Activated T-cell treated with anti-CD3 and anti-CD28 coated beads, Interleukin-2, amount 50 U/mL, for 72 hours (primary cell): ENCODE data around the gene SLX4IP. TPM values are rescaled to one million over a fixed set of nuclear protein-coding genes. Genes with fewer than 3 reads are reported as not detected.
A peak's percentile ranks its signal among the peaks of the same experiment; 100 is the strongest.
"Not testable (repeated sequence)": the region's sequence is repeated elsewhere in the genome, so short reads cannot be mapped to it uniquely, and the experiment has no call there.

Experiments
- ATAC-seq, 2 donors: fragments of 150-1000 bp; cut with Tn5 transposase; replicated peaks in 1 of 2; 2 replicates each; pipeline ENCODE4 v1.10.0; 2021; ENCODE audit warnings: moderate library complexity in 2 of 2, mild to moderate bottlenecking in 1 of 2
- DNase-seq, 2 donors: peaks; one replicate each; pipeline ENCODE4 v3.0.0; 2021 to 2022; ENCODE audit warnings: mixed read lengths in 1 of 2
- H3K27ac Mint-ChIP-seq: one replicate; pipeline ENCODE4 v1.8.0; 2022; ENCODE audit warnings: mild to moderate bottlenecking, moderate library complexity, mixed read lengths
- H3K27me3 Mint-ChIP-seq: one replicate; pipeline ENCODE4 v1.8.0; 2022; ENCODE audit warnings: low read depth, mixed read lengths
- H3K36me3 Mint-ChIP-seq, 2 donors: one replicate each; pipeline ENCODE4 v1.8.0; 2022; ENCODE audit warnings: mixed read lengths in 2 of 2, mild to moderate bottlenecking in 1 of 2; ENCODE audit not compliant: insufficient read depth in 2 of 2
- H3K4me1 Mint-ChIP-seq: one replicate; pipeline ENCODE4 v1.8.0; 2022; ENCODE audit warnings: low read depth, mixed read lengths
- H3K4me3 Mint-ChIP-seq, 2 donors: one replicate each; pipeline ENCODE4 v1.8.0; 2022; ENCODE audit warnings: mild to moderate bottlenecking in 2 of 2, mixed read lengths in 2 of 2, moderate library complexity in 2 of 2
- H3K9me3 Mint-ChIP-seq, 2 donors: one replicate each; pipeline ENCODE4 v1.8.0; 2022; ENCODE audit warnings: mixed read lengths in 2 of 2
- total RNA-seq, 2 donors: library from RNA; stranded (reverse); gene quantifications; one replicate each; pipeline ENCODE4 v1.2.3, GENCODE V29; 2022

SLX4IP gene
- total RNA-seq, result 10 to 100 TPM in 1 of 2 donors, 1 to 10 TPM in 1; 7.3 to 10.9 TPM

GRCh38 chr20:10434832-10435812 lies at the start of gene SLX4IP:
TSS of gene SLX4IP (plus strand) at chr20:10435305. CDS start at chr20:10458205, 22,900 bp downstream.
- Mint-ChIP-seq H3K36me3 (no peaks in the 10 kb centered on the region), H3K27me3 (no peaks in the 10 kb centered on the region), H3K9me3 (no peaks in the 10 kb centered on the region), H3K27ac (peak within 1 kb of the TSS; percentile 82), H3K4me3 (peak within 1 kb of the TSS; percentile 81 to 91), H3K4me1 (peaks cover 53% of the 10 kb centered on the region)
- peak; percentile 58 to 61 for ATAC-seq
- peak; percentile 79 for DNase-seq

GRCh38 chr20:10385850-10386544 lies 49.1 kb upstream of the SLX4IP start:
- Mint-ChIP-seq H3K4me3 (no peak overlapping the region), H3K9me3 (no peaks in the 10 kb centered on the region), H3K36me3 (no peaks in the 10 kb centered on the region), H3K27me3 (peaks cover 6% of the 10 kb centered on the region), H3K4me1 (no peaks in the 10 kb centered on the region), H3K27ac (no peak overlapping the region)
- DNase-seq (no peak), ATAC-seq (peak in 1 of 2 donors; percentile 55)

GRCh38 chr20:10387686-10388085 lies 47.4 kb upstream of the SLX4IP start:
- peaks cover 6% of the 10 kb centered on the region for H3K27me3 Mint-ChIP-seq
- DNase-seq (no peak), ATAC-seq (no peak)
- H3K4me3 Mint-ChIP-seq, result no peak overlapping the region
- H3K4me1 Mint-ChIP-seq, result no peaks in the 10 kb centered on the region
- H3K36me3 Mint-ChIP-seq, result no peaks in the 10 kb centered on the region
- no peak overlapping the region for H3K27ac Mint-ChIP-seq
- no peaks in the 10 kb centered on the region for H3K9me3 Mint-ChIP-seq

- Mint-ChIP-seq H3K36me3 (no peaks in the 10 kb centered on the region), H3K9me3 (no peaks in the 10 kb centered on the region), H3K4me3 (no peak overlapping the region), H3K4me1 (no peaks in the 10 kb centered on the region), H3K27me3 (no peaks in the 10 kb centered on the region), H3K27ac (no peak overlapping the region)
- ATAC-seq (no peak), DNase-seq (no peak)
Observed at GRCh38 chr20:10388597-10388996, 46.5 kb upstream of the SLX4IP start.

GRCh38 chr20:10390709-10391108 lies 44.4 kb upstream of the SLX4IP start:
- Mint-ChIP-seq H3K27ac (no peak overlapping the region), H3K9me3 (no peaks in the 10 kb centered on the region), H3K4me3 (no peak overlapping the region), H3K36me3 (no peaks in the 10 kb centered on the region), H3K4me1 (no peaks in the 10 kb centered on the region), H3K27me3 (no peaks in the 10 kb centered on the region)
- DNase-seq, result no peak
- ATAC-seq, result peak in 1 of 2 donors; percentile 76

GRCh38 chr20:10394752-10395151 lies 40.4 kb upstream of the SLX4IP start:
- not testable (repeated sequence) for H3K27me3 Mint-ChIP-seq, ATAC-seq, H3K4me3 Mint-ChIP-seq, H3K4me1 Mint-ChIP-seq, H3K9me3 Mint-ChIP-seq, H3K27ac Mint-ChIP-seq, DNase-seq, H3K36me3 Mint-ChIP-seq

- Mint-ChIP-seq H3K4me1 (peaks cover 9% of the 10 kb centered on the region), H3K4me3 (no peak overlapping the region), H3K27me3 (no peaks in the 10 kb centered on the region), H3K27ac (no peak overlapping the region), H3K36me3 (no peaks in the 10 kb centered on the region), H3K9me3 (no peaks in the 10 kb centered on the region)
- no peak for DNase-seq
- ATAC-seq, result no peak
Observed at GRCh38 chr20:10398834-10399369, 36.2 kb upstream of the SLX4IP start.

GRCh38 chr20:10402938-10403608 lies 32.0 kb upstream of the SLX4IP start:
- Mint-ChIP-seq H3K9me3 (no peaks in the 10 kb centered on the region), H3K36me3 (peaks cover 0 to 2% of the 10 kb centered on the region in 2 donors), H3K4me3 (no peak overlapping the region), H3K4me1 (peaks cover 9% of the 10 kb centered on the region), H3K27ac (no peak overlapping the region), H3K27me3 (no peaks in the 10 kb centered on the region)
- DNase-seq, result no peak
- no peak for ATAC-seq

GRCh38 chr20:10404023-10404628 lies 31.0 kb upstream of the SLX4IP start:
- peak overlapping the region; percentile 10 for H3K27ac Mint-ChIP-seq
- no peaks in the 10 kb centered on the region for H3K27me3 Mint-ChIP-seq
- no peak overlapping the region for H3K4me3 Mint-ChIP-seq
- ATAC-seq (no peak), DNase-seq (no peak)
- H3K4me1 Mint-ChIP-seq, result peaks cover 9% of the 10 kb centered on the region
- no peaks in the 10 kb centered on the region for H3K9me3 Mint-ChIP-seq
- peaks cover 0 to 2% of the 10 kb centered on the region in 2 donors for H3K36me3 Mint-ChIP-seq

GRCh38 chr20:10404959-10405530 lies 30.1 kb upstream of the SLX4IP start:
- H3K9me3 Mint-ChIP-seq, result no peaks in the 10 kb centered on the region

GRCh38 chr20:10408108-10408813 lies 26.8 kb upstream of the SLX4IP start:
- no peaks in the 10 kb centered on the region for H3K27me3 Mint-ChIP-seq
- H3K4me3 Mint-ChIP-seq, result no peak overlapping the region
- no peak for ATAC-seq
- no peaks in the 10 kb centered on the region for H3K9me3 Mint-ChIP-seq
- DNase-seq, result no peak
- peaks cover 0 to 2% of the 10 kb centered on the region in 2 donors for H3K36me3 Mint-ChIP-seq
- H3K27ac Mint-ChIP-seq, result no peak overlapping the region
- H3K4me1 Mint-ChIP-seq, result peaks cover 3% of the 10 kb centered on the region

More at GRCh38 chr20:10404959-10405530, 30.1 kb upstream of the SLX4IP start:
- DNase-seq (no peak), ATAC-seq (no peak)
- Mint-ChIP-seq H3K36me3 (peaks cover 0 to 2% of the 10 kb centered on the region in 2 donors), H3K4me3 (no peak overlapping the region), H3K27me3 (no peaks in the 10 kb centered on the region), H3K4me1 (peaks cover 9% of the 10 kb centered on the region), H3K27ac (no peak overlapping the region)

GRCh38 chr20:10411673-10412072 lies 23.4 kb upstream of the SLX4IP start:
- ATAC-seq, result no peak
- no peak for DNase-seq
- Mint-ChIP-seq H3K9me3 (no peaks in the 10 kb centered on the region), H3K27me3 (no peaks in the 10 kb centered on the region), H3K27ac (no peak overlapping the region), H3K36me3 (no peaks in the 10 kb centered on the region), H3K4me1 (no peaks in the 10 kb centered on the region), H3K4me3 (no peak overlapping the region)
